Measurements from ENCODE around the gene ATF7IP2. TPM values are rescaled to one million over a fixed set of nuclear protein-coding genes. Genes with fewer than 3 reads are reported as not detected.
"Not testable (repeated sequence)": the region's sequence is repeated elsewhere in the genome, so short reads cannot be mapped to it uniquely, and the experiment has no call there.

ATF7IP2 gene
- total and polyA plus RNA-seq, 12 donors = 16.2 to 97.6 (median 71.9) TPM

- no peak for TF ChIP-seq POLR2A (IDR thresholded peaks at IDR 0.05)
- TF ChIP-seq, protein P1, sequence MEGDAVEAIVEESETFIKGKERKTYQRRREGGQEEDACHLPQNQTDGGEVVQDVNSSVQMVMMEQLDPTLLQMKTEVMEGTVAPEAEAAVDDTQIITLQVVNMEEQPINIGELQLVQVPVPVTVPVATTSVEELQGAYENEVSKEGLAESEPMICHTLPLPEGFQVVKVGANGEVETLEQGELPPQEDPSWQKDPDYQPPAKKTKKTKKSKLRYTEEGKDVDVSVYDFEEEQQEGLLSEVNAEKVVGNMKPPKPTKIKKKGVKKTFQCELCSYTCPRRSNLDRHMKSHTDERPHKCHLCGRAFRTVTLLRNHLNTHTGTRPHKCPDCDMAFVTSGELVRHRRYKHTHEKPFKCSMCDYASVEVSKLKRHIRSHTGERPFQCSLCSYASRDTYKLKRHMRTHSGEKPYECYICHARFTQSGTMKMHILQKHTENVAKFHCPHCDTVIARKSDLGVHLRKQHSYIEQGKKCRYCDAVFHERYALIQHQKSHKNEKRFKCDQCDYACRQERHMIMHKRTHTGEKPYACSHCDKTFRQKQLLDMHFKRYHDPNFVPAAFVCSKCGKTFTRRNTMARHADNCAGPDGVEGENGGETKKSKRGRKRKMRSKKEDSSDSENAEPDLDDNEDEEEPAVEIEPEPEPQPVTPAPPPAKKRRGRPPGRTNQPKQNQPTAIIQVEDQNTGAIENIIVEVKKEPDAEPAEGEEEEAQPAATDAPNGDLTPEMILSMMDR (IDR thresholded peaks at IDR 0.05) = no peak
- intact Hi-C loops (cut with DNase I) = no loop called here
- peak in 5 of 7 donors; percentile 19 to 57 (median 40) for DNase-seq
- 31 to 49% (median 40%) methylated on average over 3 to 4 of the region's 4 CpGs for WGBS, 4 donors
- H3K9me3 ChIP-seq (replicated peaks in 1 of 3) = peaks cover 0 to 20% (median 0%) of the 10 kb centered on the region in 3 donors
- peaks cover 0 to 6% of the 10 kb centered on the region in 2 donors for H3K4me1 ChIP-seq (replicated peaks in 1 of 2)
- H3K27ac ChIP-seq = peak overlapping the region in 1 of 5 donors; percentile 41
- no peaks in the 10 kb centered on the region for H3K36me3 ChIP-seq (replicated peaks in 1 of 2)
- no peak overlapping the region for H3K4me3 ChIP-seq
- H3K27me3 ChIP-seq = no peaks in the 10 kb centered on the region
Observed at GRCh38 chr16:10405386-10405939, 19.6 kb downstream of the ATF7IP2 start.

GRCh38 chr16:10408824-10409381 is 23.0 kb downstream of the ATF7IP2 start:
- H3K27ac ChIP-seq = no peak overlapping the region
- peaks cover 0 to 6% of the 10 kb centered on the region in 2 donors for H3K4me1 ChIP-seq (replicated peaks in 1 of 2)
- H3K27me3 ChIP-seq = no peaks in the 10 kb centered on the region
- intact Hi-C loops (cut with DNase I) = no loop called here
- TF ChIP-seq POLR2A (IDR thresholded peaks at IDR 0.05) = no peak
- TF ChIP-seq, protein P1 (IDR thresholded peaks at IDR 0.05) = no peak
- DNase-seq = no peak
- H3K9me3 ChIP-seq (replicated peaks in 1 of 3) = peaks cover 0 to 27% (median 0%) of the 10 kb centered on the region in 3 donors
- H3K36me3 ChIP-seq (replicated peaks in 1 of 2) = no peaks in the 10 kb centered on the region
- WGBS, 4 donors = 84 to 95% (median 89%) methylated on average over 8 of the region's 8 CpGs
- H3K4me3 ChIP-seq = no peak overlapping the region

- intact Hi-C loops (cut with DNase I); H3K27me3 ChIP-seq; H3K27ac ChIP-seq; H3K36me3 ChIP-seq (replicated peaks in 1 of 2); H3K4me3 ChIP-seq; H3K4me1 ChIP-seq (replicated peaks in 1 of 2); DNase-seq: not testable (repeated sequence)
- peaks cover 0 to 27% (median 0%) of the 10 kb centered on the region in 3 donors for H3K9me3 ChIP-seq (replicated peaks in 1 of 3)
Observed at GRCh38 chr16:10409713-10410112, 23.9 kb downstream of the ATF7IP2 start.

- H3K27me3 ChIP-seq = no peaks in the 10 kb centered on the region
- H3K4me1 ChIP-seq (replicated peaks in 1 of 2) = peaks cover 0 to 1% of the 10 kb centered on the region in 2 donors
- intact Hi-C loops (cut with DNase I) = no loop called here
- no peak overlapping the region for H3K27ac ChIP-seq
- no peak for TF ChIP-seq POLR2A (IDR thresholded peaks at IDR 0.05)
- TF ChIP-seq, protein P1 (IDR thresholded peaks at IDR 0.05) = no peak
- DNase-seq = no peak
- 86 to 98% (median 89%) methylated on average over 2 of the region's 2 CpGs for WGBS, 4 donors
- H3K9me3 ChIP-seq (replicated peaks in 1 of 3) = peaks cover 0 to 27% (median 0%) of the 10 kb centered on the region in 3 donors
- no peaks in the 10 kb centered on the region for H3K36me3 ChIP-seq (replicated peaks in 1 of 2)
- H3K4me3 ChIP-seq = no peak overlapping the region
Observed at GRCh38 chr16:10410469-10410868, 24.6 kb downstream of the ATF7IP2 start.

Measured in adrenal gland (tissue), 12 donors.